Gastrocnemius medialis (tissue), 4 donors: ENCODE measurements around the gene CDPF1.

Experiments
- CTCF ChIP-seq, 5 experiments: fragments of 450-650 bp in 3 of 5; fragments of 200-600 bp in 2 of 5; sonication (generic) in 2 of 5; IDR thresholded peaks in 4 of 5; conservative IDR thresholded peaks in 1 of 5; 1 replicate in 4 of 5; 2 replicates in 1 of 5; pipeline ENCODE4 v1.5.1; 2016 to 2019; ENCODE audit warnings: antibody characterized with exemption in 5 of 5, mild to moderate bottlenecking in 3 of 5, moderate library complexity in 3 of 5
- POLR2A ChIP-seq, 2 donors: fragments of 450-650 bp; IDR thresholded peaks; one replicate each; pipeline ENCODE4 v1.6.1; 2017; ENCODE audit warnings: antibody characterized with exemption in 2 of 2, mild to moderate bottlenecking in 2 of 2, moderate library complexity in 2 of 2

- TF ChIP-seq CTCF (IDR thresholded peaks at IDR 0.05 in 4 of 5, conservative IDR thresholded peaks at IDR 0.05 in 1 of 5) (no peak), POLR2A (IDR thresholded peaks at IDR 0.05) (no peak)
Observed at GRCh38 chr22:46272196-46272595, 22.1 kb upstream of the CDPF1 start.
